Heart left ventricle (tissue), 16 donors: ENCODE data around the gene D2HGDH. TPM values are rescaled to one million over a fixed set of nuclear protein-coding genes. Genes with fewer than 3 reads are reported as not detected.
A peak's percentile ranks its signal among the peaks of the same experiment; 100 is the strongest.

Source experiments
- ATAC-seq, 4 donors: fragments of 200-7000 bp; cut with Tn5 transposase; one replicate each; pipeline ENCODE4 v1.9.1; 2020 to 2022; ENCODE audit warnings: moderate library complexity in 4 of 4, mild to moderate bottlenecking in 3 of 4, moderate number of reproducible peaks in 1 of 4
- DNase-seq, 5 donors: peaks; one replicate each; pipeline ENCODE4 v3.0.0-alpha.2; 2020
- H3K27ac ChIP-seq, 12 donors: fragments of 200-600 bp; sonication (generic) in 4 of 12; one replicate each; pipeline versions ENCODE4 v1.5.0 to v1.8.0; 2016 to 2022; ENCODE audit warnings: mild to moderate bottlenecking in 2 of 12
- H3K27me3 ChIP-seq, 9 donors: fragments of 200-600 bp; sonication (generic) in 2 of 9; one replicate each; pipeline versions ENCODE4 v1.5.1 to v1.8.0; 2016 to 2022; ENCODE audit warnings: mild to moderate bottlenecking in 3 of 9
- H3K36me3 ChIP-seq, 9 donors: fragments of 200-600 bp; sonication (generic) in 2 of 9; one replicate each; pipeline versions ENCODE4 v1.5.0 to v1.8.0; 2018 to 2022; ENCODE audit warnings: mild to moderate bottlenecking in 2 of 9
- H3K4me1 ChIP-seq, 12 donors: fragments of 200-600 bp; sonication (generic) in 4 of 12; one replicate each; pipeline versions ENCODE4 v1.5.0 to v1.8.0; 2016 to 2022; ENCODE audit warnings: mild to moderate bottlenecking in 3 of 12
- H3K4me3 ChIP-seq, 12 donors: fragments of 200-600 bp; sonication (generic) in 4 of 12; one replicate each; pipeline versions ENCODE4 v1.5.0 to v1.8.0; 2017 to 2022; ENCODE audit warnings: mild to moderate bottlenecking in 9 of 12, moderate library complexity in 4 of 12
- H3K9me3 ChIP-seq, 12 donors: fragments of 200-600 bp; sonication (generic) in 4 of 12; one replicate each; pipeline versions ENCODE4 v1.5.0 to v1.8.0; 2016 to 2022; ENCODE audit warnings: mild to moderate bottlenecking in 1 of 12
- POLR2A ChIP-seq, 2 donors: fragments of 450-650 bp; IDR thresholded peaks; one replicate each; pipeline ENCODE4 v1.6.1; 2017; ENCODE audit warnings: antibody characterized with exemption in 2 of 2, mild to moderate bottlenecking in 2 of 2, moderate library complexity in 2 of 2
- WGBS, 4 donors: extraction: QIAGEN DNeasy Blood & Tissue Kit in 2 of 4; methylation state at CpG; one replicate each; pipeline versions ENCODE4 v1.1.5 to v1.1.7; 2013 to 2018; 5-methylcytosine and 5-hydroxymethylcytosine counted together
- intact Hi-C, 10 donors: fragments of 100-400 bp; cut with DNase I; formaldehyde crosslinking; loops; one replicate each; pipeline versions ENCODE4 v1.11.1 to v1.14.2; 2022
- polyA plus RNA-seq, 2 donors: library from polyadenylated mRNA; stranded (reverse); fragments of 200-250 nt; gene quantifications; one replicate each; pipeline ENCODE4 v1.2.3, GENCODE V29; 2013
- total RNA-seq, 9 donors: library from RNA; depleted of rRNA in 2 of 9; stranded (reverse); fragments of >200 nt in 2 of 9; fragmentation: NEBNext Ultra II Directional in 3 of 9; extraction: Animal tissue kit (Norgen Biotek cat#: 25700) in 3 of 9; gene quantifications; one replicate each; pipeline versions ENCODE4 v1.1.0 to v1.2.4, GENCODE V29; 2016 to 2023
- TF ChIP-seq, protein P1 (sequence below), 12 donors: fragments of 200-600 bp; sonication (generic) in 4 of 12; IDR thresholded peaks; one replicate each; pipeline versions ENCODE4 v1.5.0 to v1.8.0; 2018 to 2022; ENCODE audit warnings: antibody characterized with exemption in 12 of 12, mild to moderate bottlenecking in 5 of 12
- donor health status: ischemic (EF 13 %, LVEDD 7.1; RV severe dilation, severe dysfunction).
- donor health status: healthy with polysubstance abuse.
- donor health status: DM: no; HTN: yes; CAD: no.
- donor health status: DM: no; HTN: no; CAD: no.
- donor health status: ischemic (EF 25% LVEDD 6.9; RV normal size, moderate dysfunction).
- donor health status: ischemic (EF 25% LVEDD 5.7; RV mildly dilated, moderate dysfunction).
- donor health status: healthy.
- donor health status: DM: yes; HTN: yes; CAD: no.
- donor health status: ischemic (EF 35%, LVEDD 5.7; RV mildly dilated, moderate dysfunction).
- donor health status: nonischemic (EF 11% LVEDD 7.7; RV severe dilation, severe dysfunction).
- donor health status: DM: yes; HTN: yes; CAD: no.
- donor health status: PGD.
- donor health status: ischemic (EF 29% LVEDD 5.4; RV normal size, mild dysfunction).
- donor health status: nonischemic (EF 23%, LVEDD 6.1; RV moderate dilation, normal function).

Gene D2HGDH
- total and polyA plus RNA-seq, 11 donors, result 7.6 to 24.1 (median 19.8) TPM

GRCh38 chr2:241810307-241811200 lies 76.1 kb downstream of the D2HGDH start:
- intact Hi-C loops, result loop anchor here in 1 of 10 donors (5.0 kb wide), 1 partner anchor 47 kb away; the partner anchor contains the start of gene PDCD1
- ATAC-seq, result peak; percentile 66 to 83 (median 82)
- H3K27ac ChIP-seq, result peak overlapping the region; percentile 20 to 91 (median 72)
- peak overlapping the region in 1 of 12 donors; percentile 25 for H3K4me3 ChIP-seq
- H3K9me3 ChIP-seq, result no peaks in the 10 kb centered on the region
- peak in 4 of 5 donors; percentile 29 to 81 (median 73) for DNase-seq
- WGBS, 4 donors, result 48 to 56% (median 51%) methylated on average over 11 to 28 of the region's 28 CpGs
- no peaks in the 10 kb centered on the region for H3K27me3 ChIP-seq
- H3K36me3 ChIP-seq, result no peaks in the 10 kb centered on the region
- H3K4me1 ChIP-seq, result peaks cover 0 to 32% (median 13%) of the 10 kb centered on the region in 12 donors
- TF ChIP-seq POLR2A (IDR thresholded peaks at IDR 0.05), result no peak
- TF ChIP-seq, protein P1, sequence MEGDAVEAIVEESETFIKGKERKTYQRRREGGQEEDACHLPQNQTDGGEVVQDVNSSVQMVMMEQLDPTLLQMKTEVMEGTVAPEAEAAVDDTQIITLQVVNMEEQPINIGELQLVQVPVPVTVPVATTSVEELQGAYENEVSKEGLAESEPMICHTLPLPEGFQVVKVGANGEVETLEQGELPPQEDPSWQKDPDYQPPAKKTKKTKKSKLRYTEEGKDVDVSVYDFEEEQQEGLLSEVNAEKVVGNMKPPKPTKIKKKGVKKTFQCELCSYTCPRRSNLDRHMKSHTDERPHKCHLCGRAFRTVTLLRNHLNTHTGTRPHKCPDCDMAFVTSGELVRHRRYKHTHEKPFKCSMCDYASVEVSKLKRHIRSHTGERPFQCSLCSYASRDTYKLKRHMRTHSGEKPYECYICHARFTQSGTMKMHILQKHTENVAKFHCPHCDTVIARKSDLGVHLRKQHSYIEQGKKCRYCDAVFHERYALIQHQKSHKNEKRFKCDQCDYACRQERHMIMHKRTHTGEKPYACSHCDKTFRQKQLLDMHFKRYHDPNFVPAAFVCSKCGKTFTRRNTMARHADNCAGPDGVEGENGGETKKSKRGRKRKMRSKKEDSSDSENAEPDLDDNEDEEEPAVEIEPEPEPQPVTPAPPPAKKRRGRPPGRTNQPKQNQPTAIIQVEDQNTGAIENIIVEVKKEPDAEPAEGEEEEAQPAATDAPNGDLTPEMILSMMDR (IDR thresholded peaks at IDR 0.05), result no peak

- peak overlapping the region; percentile 20 to 91 (median 66) for H3K27ac ChIP-seq
- 78 to 91% (median 85%) methylated on average over 11 to 27 of the region's 27 CpGs for WGBS, 4 donors
- H3K4me1 ChIP-seq, result peaks cover 0 to 32% (median 13%) of the 10 kb centered on the region in 12 donors
- intact Hi-C loops, result loop anchor here in 1 of 10 donors (5.0 kb wide), 1 partner anchor 46 kb away; the partner anchor contains the start of gene PDCD1
- no peaks in the 10 kb centered on the region for H3K27me3 ChIP-seq
- DNase-seq (peak; percentile 61 to 85 (median 83)), ATAC-seq (peak; percentile 70 to 91 (median 82))
- H3K36me3 ChIP-seq, result no peaks in the 10 kb centered on the region
- H3K4me3 ChIP-seq, result peak overlapping the region in 1 of 12 donors; percentile 25
- TF ChIP-seq, protein P1 (IDR thresholded peaks at IDR 0.05), result no peak
- no peak for TF ChIP-seq POLR2A (IDR thresholded peaks at IDR 0.05)
- no peaks in the 10 kb centered on the region for H3K9me3 ChIP-seq
These were observed 76.9 kb downstream of the D2HGDH start for GRCh38 chr2:241811201-241811951.

- peaks cover 0 to 32% (median 14%) of the 10 kb centered on the region in 12 donors for H3K4me1 ChIP-seq
- no peak overlapping the region for H3K4me3 ChIP-seq
- ATAC-seq, result no peak
- DNase-seq, result peak in 2 of 5 donors; percentile 19 to 51
- 79 to 98% (median 90%) methylated on average over 19 to 20 of the region's 20 CpGs for WGBS, 4 donors
- intact Hi-C loops, result loop anchor here in 1 of 10 donors (5.0 kb wide), 1 partner anchor 45 kb away; the partner anchor contains the start of gene PDCD1
- no peaks in the 10 kb centered on the region for H3K9me3 ChIP-seq
- H3K27me3 ChIP-seq, result no peaks in the 10 kb centered on the region
- TF ChIP-seq, protein P1 (IDR thresholded peaks at IDR 0.05), result no peak
- no peak for TF ChIP-seq POLR2A (IDR thresholded peaks at IDR 0.05)
- H3K27ac ChIP-seq, result peak overlapping the region in 1 of 12 donors; percentile 46
- H3K36me3 ChIP-seq, result no peaks in the 10 kb centered on the region
These were observed 77.7 kb downstream of the D2HGDH start for GRCh38 chr2:241811952-241812729.
